ENCODE data around the gene TMEM125.

TMEM125 gene

DNA sequence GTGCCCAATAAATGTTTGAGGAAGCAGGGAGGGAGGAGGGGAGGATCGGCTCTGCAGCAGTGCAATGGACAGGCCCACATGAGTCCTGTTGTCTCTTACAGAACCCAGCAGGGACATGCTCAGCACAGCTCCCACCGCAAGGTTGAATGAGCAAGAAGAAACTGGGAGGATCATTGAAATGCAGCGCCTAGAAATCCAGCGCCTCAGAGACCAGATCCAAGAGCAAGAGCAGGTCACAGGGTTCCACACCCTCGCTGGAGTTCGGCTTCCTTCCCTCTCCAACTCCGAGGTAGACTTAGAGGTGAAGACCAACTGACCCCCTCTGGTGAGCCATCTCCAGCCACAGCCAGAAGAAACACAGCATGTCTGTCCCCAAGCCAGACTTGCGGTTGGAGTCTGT lies 15.9 kb upstream of the TMEM125 start:
- no peak overlapping the region for H3K4me3 ChIP-seq (replicated peaks in 1 of 2; ENCODE audit: low read depth in 2 of 2, low read length in 2 of 2)
- no peak for DNase-seq (ENCODE audit: low read depth in 2 of 2)
- no peak for TF ChIP-seq CTCF (IDR thresholded peaks at IDR 0.05; ENCODE audit: low read depth, low read length)

DNA sequence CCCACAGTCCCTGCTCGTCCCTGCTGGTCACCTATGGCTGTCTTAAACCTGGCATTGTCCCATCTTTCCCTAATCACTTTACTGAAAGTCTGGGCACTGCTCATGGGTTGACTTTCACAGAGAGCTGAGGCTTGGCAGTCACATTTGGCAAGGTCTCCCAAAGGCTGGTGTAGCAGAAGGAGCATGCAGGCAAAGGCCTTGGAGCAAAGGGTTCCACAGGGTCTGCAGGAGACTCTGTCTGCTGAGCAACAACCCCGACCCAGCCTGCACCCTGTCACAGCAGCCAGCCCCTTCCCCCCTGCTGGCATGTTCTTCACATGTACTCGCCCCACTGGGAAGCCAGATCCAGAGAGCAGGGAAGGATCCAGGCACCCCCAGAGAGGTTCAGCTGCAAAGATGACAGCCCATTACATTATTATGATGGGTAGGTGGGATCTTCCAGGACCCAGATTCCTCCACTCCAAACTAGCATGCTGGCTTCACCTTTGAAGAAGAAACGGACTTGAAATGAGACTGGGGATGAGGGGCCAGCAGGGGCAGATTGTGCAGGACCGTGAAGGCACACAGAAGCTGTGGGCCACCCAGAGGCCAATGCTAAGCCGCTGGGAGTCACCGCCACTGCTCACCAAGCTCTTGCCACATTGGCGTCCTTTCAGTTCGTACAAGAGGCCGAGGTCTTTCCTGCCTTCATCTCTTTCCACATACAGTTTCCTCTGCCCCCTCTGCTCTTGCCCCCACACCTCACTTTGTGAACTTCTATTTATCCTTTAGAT lies 14.2 kb upstream of the TMEM125 start:
- no peak overlapping the region for H3K4me3 ChIP-seq (replicated peaks in 1 of 2; ENCODE audit: low read depth in 2 of 2, low read length in 2 of 2)
- no peak for TF ChIP-seq CTCF (IDR thresholded peaks at IDR 0.05; ENCODE audit: low read depth, low read length)
- no peak for DNase-seq (ENCODE audit: low read depth in 2 of 2)

DNA sequence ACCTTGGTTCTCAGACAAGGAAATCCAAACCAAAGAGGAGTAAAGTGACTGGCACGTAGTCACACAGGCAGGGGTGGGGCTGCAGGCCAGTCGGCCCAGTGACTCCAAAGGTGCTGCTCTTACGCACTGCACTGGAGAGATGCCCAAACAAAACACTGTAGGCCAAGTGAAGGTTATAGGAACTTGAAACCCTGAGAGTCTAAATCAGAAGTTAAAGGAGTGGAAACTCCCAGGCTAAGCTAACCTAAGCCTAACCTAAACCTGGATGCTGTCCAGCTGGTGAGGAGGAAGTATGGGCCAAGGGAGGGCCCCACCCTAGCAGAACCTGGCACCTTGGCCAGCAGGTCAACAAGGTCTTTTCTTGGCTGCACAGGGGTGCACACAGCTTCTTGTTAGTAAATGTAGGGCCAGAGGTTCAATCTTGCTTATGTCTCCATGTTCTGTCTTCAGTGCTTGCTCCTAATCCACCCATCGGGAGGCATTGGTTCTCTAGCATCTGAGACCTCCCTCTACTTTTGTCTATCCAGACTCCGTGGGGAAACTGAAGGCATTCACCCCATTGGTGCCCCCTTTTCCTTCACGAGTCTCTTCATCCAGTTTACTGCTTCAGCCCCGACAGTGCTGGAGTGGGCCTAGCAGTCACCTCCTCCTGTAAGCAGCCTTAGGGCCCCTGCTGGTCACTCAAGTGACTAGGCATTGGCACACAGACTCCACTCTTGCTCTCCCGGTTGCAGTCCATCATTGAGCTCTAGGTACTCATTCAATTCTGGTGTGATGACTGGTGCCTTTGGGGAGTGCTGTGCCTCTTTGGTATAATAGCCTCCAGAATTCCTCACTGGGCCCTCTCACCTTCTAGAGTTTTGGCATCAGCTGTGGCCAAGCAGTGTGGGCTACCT lies 12.9 kb upstream of the TMEM125 start:
- no peak for TF ChIP-seq CTCF (IDR thresholded peaks at IDR 0.05; ENCODE audit: low read depth, low read length)
- DNase-seq (ENCODE audit: low read depth in 2 of 2): no peak
- H3K4me3 ChIP-seq (replicated peaks in 1 of 2; ENCODE audit: low read depth in 2 of 2, low read length in 2 of 2): no peak overlapping the region

- DNase-seq (ENCODE audit: low read depth in 2 of 2): no peak
- no peak for TF ChIP-seq CTCF (IDR thresholded peaks at IDR 0.05; ENCODE audit: low read depth, low read length)
- no peak overlapping the region for H3K4me3 ChIP-seq (replicated peaks in 1 of 2; ENCODE audit: low read depth in 2 of 2, low read length in 2 of 2)
Observed at GRCh38 chr1:43258370-43258769, 11.4 kb upstream of the TMEM125 start.

GRCh38 chr1:43265431-43265830 lies 4.4 kb upstream of the TMEM125 start:
- H3K4me3 ChIP-seq (replicated peaks in 1 of 2; ENCODE audit: low read depth in 2 of 2, low read length in 2 of 2): no peak overlapping the region
- DNase-seq (ENCODE audit: low read depth in 2 of 2): no peak
- TF ChIP-seq CTCF (IDR thresholded peaks at IDR 0.05; ENCODE audit: low read depth, low read length): no peak

- DNase-seq (ENCODE audit: low read depth in 2 of 2): no peak
- TF ChIP-seq CTCF (IDR thresholded peaks at IDR 0.05; ENCODE audit: low read depth, low read length): no peak
- H3K4me3 ChIP-seq (replicated peaks in 1 of 2; ENCODE audit: low read depth in 2 of 2, low read length in 2 of 2): no peak overlapping the region
Observed at GRCh38 chr1:43266881-43267280, 2.9 kb upstream of the TMEM125 start.

All from cardiac fibroblast (primary cell).